Endothelial cell (in vitro differentiated cells): Measurements from ENCODE around the gene MFRP. TPM values are rescaled to one million over a fixed set of nuclear protein-coding genes. Genes with fewer than 3 reads are reported as not detected.

Source experiments
- DNase-seq: peaks from one replicate; pipeline ENCODE4 v3.0.0; 2021; ENCODE audit warnings: low spot score
- H3K27ac Mint-ChIP-seq: one replicate; pipeline ENCODE4 v1.8.0; 2021; ENCODE audit warnings: mixed read lengths, inconsistent platforms; ENCODE audit not compliant: unreplicated experiment
- H3K27me3 Mint-ChIP-seq: one replicate; pipeline ENCODE4 v1.8.0; 2021; ENCODE audit warnings: mild to moderate bottlenecking, moderate library complexity, mixed read lengths, inconsistent platforms; ENCODE audit not compliant: unreplicated experiment
- H3K36me3 Mint-ChIP-seq: one replicate; pipeline ENCODE4 v1.8.0; 2021; ENCODE audit warnings: mild to moderate bottlenecking, low read depth, mixed read lengths, inconsistent platforms; ENCODE audit not compliant: unreplicated experiment
- H3K4me1 Mint-ChIP-seq: one replicate; pipeline ENCODE4 v1.8.0; 2021; ENCODE audit warnings: mild to moderate bottlenecking, mixed read lengths, inconsistent platforms; ENCODE audit not compliant: unreplicated experiment
- H3K4me3 Mint-ChIP-seq: one replicate; pipeline ENCODE4 v1.8.0; 2021; ENCODE audit warnings: mild to moderate bottlenecking, mixed read lengths, inconsistent platforms; ENCODE audit not compliant: unreplicated experiment
- H3K9me3 Mint-ChIP-seq: one replicate; pipeline ENCODE4 v1.8.0; 2021; ENCODE audit warnings: mixed read lengths, inconsistent platforms; ENCODE audit not compliant: unreplicated experiment
- total RNA-seq: library from RNA; stranded (reverse); fragmentation: NEBNext Ultra II Directional; extraction: Animal tissue kit (Norgen Biotek cat#: 25700); gene quantifications from one replicate; pipeline ENCODE4 v1.2.1, GENCODE V29; 2021; ENCODE audit not compliant: unreplicated experiment
- TF ChIP-seq, protein P1 (sequence below): fragments of 200-600 bp; sonication (generic); IDR thresholded peaks from one replicate; pipeline ENCODE4 v1.5.0; 2021; ENCODE audit warnings: antibody characterized with exemption; ENCODE audit not compliant: unreplicated experiment

MFRP gene
- total RNA-seq, 1 donor from 2014 or later: 0.13 TPM

DNA sequence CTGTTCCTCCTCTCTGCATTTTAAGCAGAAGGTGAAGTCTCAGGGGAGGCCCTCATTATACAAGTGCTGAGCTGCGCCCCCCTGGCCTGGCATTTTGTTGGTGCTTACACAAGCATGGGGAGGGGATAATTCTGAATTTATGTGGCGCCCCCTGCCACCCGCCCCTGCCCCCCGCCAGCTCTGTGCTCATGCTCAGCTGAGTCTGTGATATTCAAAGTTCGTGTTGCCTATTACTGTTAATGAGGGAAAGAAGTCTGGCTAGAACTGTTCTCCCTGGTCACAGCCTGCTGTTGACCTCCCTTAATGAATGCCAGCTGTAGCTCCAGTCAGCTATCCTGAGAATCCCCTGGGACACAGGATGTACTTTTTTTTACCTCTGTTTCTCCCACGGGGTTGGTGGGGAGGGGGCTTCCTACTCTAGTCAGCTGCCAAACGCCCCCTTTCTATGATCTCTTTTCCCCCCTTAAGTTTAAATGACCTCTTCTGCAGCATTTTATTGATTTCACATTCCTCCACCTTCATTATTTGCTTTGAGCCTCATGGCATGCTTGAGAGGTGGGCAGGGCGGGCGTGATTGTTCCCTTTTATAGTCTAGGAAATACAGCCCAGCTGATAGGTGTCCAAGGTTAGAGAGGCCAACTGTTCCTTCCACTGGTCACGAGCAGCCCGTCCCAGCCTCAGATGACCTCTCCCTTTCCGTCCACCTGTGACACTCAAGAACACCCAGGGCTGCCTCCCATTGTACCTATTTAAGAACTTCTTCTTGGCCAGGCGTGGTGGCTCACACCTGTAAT is 22.8 kb upstream of the MFRP start:
- no peak for DNase-seq
- Mint-ChIP-seq H3K27me3 (peaks cover 15% of the 10 kb centered on the region), H3K27ac (no peak overlapping the region), H3K9me3 (no peaks in the 10 kb centered on the region), H3K36me3 (peaks cover 3% of the 10 kb centered on the region), H3K4me3 (no peak overlapping the region), H3K4me1 (peaks cover 9% of the 10 kb centered on the region)
- TF ChIP-seq, protein P1, sequence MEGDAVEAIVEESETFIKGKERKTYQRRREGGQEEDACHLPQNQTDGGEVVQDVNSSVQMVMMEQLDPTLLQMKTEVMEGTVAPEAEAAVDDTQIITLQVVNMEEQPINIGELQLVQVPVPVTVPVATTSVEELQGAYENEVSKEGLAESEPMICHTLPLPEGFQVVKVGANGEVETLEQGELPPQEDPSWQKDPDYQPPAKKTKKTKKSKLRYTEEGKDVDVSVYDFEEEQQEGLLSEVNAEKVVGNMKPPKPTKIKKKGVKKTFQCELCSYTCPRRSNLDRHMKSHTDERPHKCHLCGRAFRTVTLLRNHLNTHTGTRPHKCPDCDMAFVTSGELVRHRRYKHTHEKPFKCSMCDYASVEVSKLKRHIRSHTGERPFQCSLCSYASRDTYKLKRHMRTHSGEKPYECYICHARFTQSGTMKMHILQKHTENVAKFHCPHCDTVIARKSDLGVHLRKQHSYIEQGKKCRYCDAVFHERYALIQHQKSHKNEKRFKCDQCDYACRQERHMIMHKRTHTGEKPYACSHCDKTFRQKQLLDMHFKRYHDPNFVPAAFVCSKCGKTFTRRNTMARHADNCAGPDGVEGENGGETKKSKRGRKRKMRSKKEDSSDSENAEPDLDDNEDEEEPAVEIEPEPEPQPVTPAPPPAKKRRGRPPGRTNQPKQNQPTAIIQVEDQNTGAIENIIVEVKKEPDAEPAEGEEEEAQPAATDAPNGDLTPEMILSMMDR: no peak

DNA sequence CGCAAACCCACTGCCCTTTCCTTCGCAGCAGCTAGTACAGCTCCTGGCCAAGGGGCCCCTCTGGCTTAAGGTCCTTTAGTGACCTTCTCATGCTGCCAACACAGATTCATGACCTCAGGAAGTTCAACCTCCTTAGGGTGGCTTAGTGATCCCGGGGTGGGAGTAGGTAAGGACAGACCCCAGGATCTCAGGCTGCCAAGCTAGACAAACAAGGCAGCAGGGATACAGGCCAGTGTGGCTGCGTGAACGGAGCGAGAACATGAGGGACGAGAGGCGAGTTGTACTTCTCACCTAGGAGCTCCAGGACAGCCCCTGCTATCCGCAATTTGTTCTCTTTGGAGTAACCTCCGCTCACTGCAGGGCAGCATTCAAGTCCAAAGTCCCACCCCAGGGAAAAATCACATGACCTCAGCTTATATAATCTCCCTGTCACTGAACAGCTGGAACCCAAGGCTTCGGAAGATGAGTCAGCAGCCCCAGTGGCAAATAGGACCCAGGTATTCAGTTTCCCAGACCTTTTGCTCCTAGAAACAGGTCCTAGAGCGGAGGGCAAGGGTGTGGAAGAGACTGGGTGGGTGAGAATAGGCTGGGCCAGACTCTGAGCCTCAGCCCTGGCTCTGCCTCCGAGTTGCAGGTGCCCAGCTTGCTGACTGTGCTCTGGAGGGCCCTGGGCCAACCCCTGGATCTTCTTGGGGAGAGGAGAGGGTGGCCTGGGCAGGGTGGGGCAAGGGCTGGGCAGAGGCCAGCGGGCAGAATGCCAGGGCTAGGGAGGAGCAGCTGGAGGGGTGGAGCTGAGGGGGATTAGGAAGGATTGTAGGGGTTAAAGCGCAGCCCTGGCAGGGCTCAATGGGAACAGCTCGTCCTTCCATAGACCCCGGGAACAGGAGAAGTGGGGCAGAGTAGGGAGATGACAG is 21.9 kb upstream of the MFRP start:
- peaks cover 6% of the 10 kb centered on the region for H3K4me1 Mint-ChIP-seq
- H3K36me3 Mint-ChIP-seq: peaks cover 3% of the 10 kb centered on the region
- H3K27me3 Mint-ChIP-seq: peaks cover 15% of the 10 kb centered on the region
- no peak overlapping the region for H3K27ac Mint-ChIP-seq
- H3K9me3 Mint-ChIP-seq: no peaks in the 10 kb centered on the region
- no peak for DNase-seq
- H3K4me3 Mint-ChIP-seq: no peak overlapping the region
- TF ChIP-seq, protein P1: no peak

DNA sequence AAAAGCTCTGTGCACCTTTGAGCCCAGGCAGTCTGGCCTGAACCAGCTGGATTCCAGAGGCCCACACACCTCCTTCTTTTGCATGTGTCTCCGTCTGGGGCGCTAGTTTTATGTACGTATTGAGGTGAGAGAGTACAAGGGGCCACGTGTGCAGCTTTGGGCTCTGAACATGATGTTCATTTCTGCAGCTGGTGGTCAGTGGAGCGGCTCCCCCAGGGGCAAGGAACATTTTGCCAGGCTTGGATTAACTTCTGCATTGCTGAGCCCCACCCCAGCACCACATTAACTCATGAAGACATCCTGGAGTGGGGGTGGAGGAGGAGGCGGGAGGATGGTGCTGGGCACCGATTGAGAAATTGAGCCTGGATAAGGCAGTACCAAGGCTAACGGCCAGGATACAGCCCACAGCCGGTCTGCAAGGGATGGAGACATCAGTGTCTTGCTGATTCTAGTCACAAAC is 21.2 kb upstream of the MFRP start:
- H3K4me3 Mint-ChIP-seq: no peak overlapping the region
- no peaks in the 10 kb centered on the region for H3K9me3 Mint-ChIP-seq
- peaks cover 16% of the 10 kb centered on the region for H3K27me3 Mint-ChIP-seq
- no peak for DNase-seq
- TF ChIP-seq, protein P1: no peak
- H3K4me1 Mint-ChIP-seq: peaks cover 6% of the 10 kb centered on the region
- H3K27ac Mint-ChIP-seq: no peak overlapping the region
- H3K36me3 Mint-ChIP-seq: peaks cover 3% of the 10 kb centered on the region

DNA sequence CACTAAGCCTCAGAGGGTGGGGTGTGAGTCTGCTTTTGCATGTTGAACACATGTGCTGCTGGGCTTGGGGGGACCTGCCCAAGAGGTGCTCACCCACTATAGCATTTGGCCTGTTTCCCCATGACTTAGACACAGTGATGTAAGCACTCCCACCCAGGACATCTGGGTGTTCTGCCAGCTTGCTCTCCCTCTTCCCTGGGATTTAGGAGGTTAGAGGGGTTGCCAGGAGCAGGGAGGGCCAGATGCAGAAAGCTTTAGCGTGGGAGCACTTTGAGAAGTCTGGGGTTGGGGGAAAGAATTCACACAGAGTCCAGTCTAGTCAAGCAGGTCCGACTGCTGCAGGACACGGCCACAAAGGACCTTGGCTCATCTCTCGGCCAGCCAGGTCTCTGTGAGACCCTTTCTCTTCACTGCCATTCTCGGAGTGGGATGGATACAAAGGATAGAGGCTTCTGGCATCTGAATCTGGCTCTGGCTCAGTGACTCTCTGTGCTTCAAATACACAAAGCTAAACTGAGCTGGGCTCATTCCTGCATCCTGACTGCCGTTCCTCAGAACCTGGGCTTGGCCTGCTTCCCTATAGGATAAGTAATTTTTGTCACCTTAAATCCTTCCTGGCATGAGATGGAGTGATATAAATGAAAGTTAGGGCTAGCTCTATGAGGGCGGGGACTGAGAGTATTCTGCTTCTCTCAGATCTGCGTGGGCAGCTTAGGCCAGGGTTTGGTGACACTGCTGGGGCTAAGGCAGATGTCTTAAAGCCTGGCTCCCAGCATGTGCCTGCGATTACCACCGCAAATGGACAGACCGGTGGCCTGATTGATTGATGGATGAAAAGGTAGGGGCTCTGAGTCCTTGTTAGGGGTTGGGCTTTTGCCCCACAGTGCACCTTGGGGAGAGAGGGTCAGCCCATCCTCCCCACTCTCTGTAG is 20.4 kb upstream of the MFRP start:
- DNase-seq: no peak
- TF ChIP-seq, protein P1: no peak
- H3K4me3 Mint-ChIP-seq: no peak overlapping the region
- peaks cover 3% of the 10 kb centered on the region for H3K36me3 Mint-ChIP-seq
- H3K4me1 Mint-ChIP-seq: peaks cover 6% of the 10 kb centered on the region
- H3K27ac Mint-ChIP-seq: no peak overlapping the region
- no peaks in the 10 kb centered on the region for H3K9me3 Mint-ChIP-seq
- H3K27me3 Mint-ChIP-seq: peaks cover 23% of the 10 kb centered on the region
